GM21786 (cell line): Measurements from ENCODE around the gene THSD1.
A peak's percentile ranks its signal among the peaks of the same experiment; 100 is the strongest.
"Not testable (repeated sequence)": the region's sequence is repeated elsewhere in the genome, so short reads cannot be mapped to it uniquely, and the experiment has no call there.

Experiments used
- ATAC-seq: cut with Tn5 transposase; IDR thresholded peaks from one replicate; pipeline ENCODE4 v1.9.1; 2021; ENCODE audit not compliant: unreplicated experiment

THSD1 gene

GRCh38 chr13:52412128-52412527 lies 6.2 kb upstream of the THSD1 start:
- no peak for ATAC-seq

GRCh38 chr13:52411629-52412028 lies 5.7 kb upstream of the THSD1 start:
- ATAC-seq: peak; percentile 95

- not testable (repeated sequence) for ATAC-seq
Observed at GRCh38 chr13:52408071-52408658, 2.2 kb upstream of the THSD1 start.

- not testable (repeated sequence) for ATAC-seq
Observed at GRCh38 chr13:52407436-52407835, 1.5 kb upstream of the THSD1 start.

GRCh38 chr13:52406629-52407028 lies 657 bp upstream of the THSD1 start:
- ATAC-seq: no peak

- ATAC-seq: no peak
Observed at GRCh38 chr13:52405369-52405766, 604 bp downstream of the THSD1 start.

GRCh38 chr13:52399708-52400107 lies 6.3 kb downstream of the THSD1 start:
- ATAC-seq: no peak

GRCh38 chr13:52399046-52399445 lies 6.9 kb downstream of the THSD1 start:
- no peak for ATAC-seq

- ATAC-seq: no peak
Observed at GRCh38 chr13:52395704-52396103, 10.3 kb downstream of the THSD1 start.

- ATAC-seq: no peak
Observed at GRCh38 chr13:52394586-52394985, 11.4 kb downstream of the THSD1 start.

GRCh38 chr13:52393572-52394357 lies 12.2 kb downstream of the THSD1 start:
- no peak for ATAC-seq

GRCh38 chr13:52387721-52388120 lies 18.3 kb downstream of the THSD1 start:
- ATAC-seq: no peak

- ATAC-seq: no peak
Observed at GRCh38 chr13:52385870-52386269, 20.1 kb downstream of the THSD1 start.

- no peak for ATAC-seq
Observed at GRCh38 chr13:52383366-52383765, 22.6 kb downstream of the THSD1 start.

GRCh38 chr13:52378312-52378711 lies 27.7 kb downstream of the THSD1 start:
- ATAC-seq: no peak

GRCh38 chr13:52377898-52378297 lies 28.1 kb downstream of the THSD1 start:
- no peak for ATAC-seq

- no peak for ATAC-seq
Observed at GRCh38 chr13:52374873-52375411, 31.0 kb downstream of the THSD1 start.

- ATAC-seq: no peak
Observed at GRCh38 chr13:52374389-52374788, 31.6 kb downstream of the THSD1 start.

GRCh38 chr13:52373277-52373676 lies 32.7 kb downstream of the THSD1 start:
- ATAC-seq: not testable (repeated sequence)

GRCh38 chr13:52371736-52372247 lies 34.2 kb downstream of the THSD1 start:
- ATAC-seq: no peak

- ATAC-seq: no peak
Observed at GRCh38 chr13:52366291-52366690, 39.7 kb downstream of the THSD1 start.
